HG03097 (cell line): ENCODE results near the gene ZNF200.
"Not testable (repeated sequence)": the region's sequence is repeated elsewhere in the genome, so short reads cannot be mapped to it uniquely, and the experiment has no call there.

Experiments used
- ATAC-seq: cut with Tn5 transposase; IDR thresholded peaks from one replicate; pipeline ENCODE4 v1.9.1; 2021; ENCODE audit not compliant: unreplicated experiment, low FRiP score

The ZNF200 gene

DNA sequence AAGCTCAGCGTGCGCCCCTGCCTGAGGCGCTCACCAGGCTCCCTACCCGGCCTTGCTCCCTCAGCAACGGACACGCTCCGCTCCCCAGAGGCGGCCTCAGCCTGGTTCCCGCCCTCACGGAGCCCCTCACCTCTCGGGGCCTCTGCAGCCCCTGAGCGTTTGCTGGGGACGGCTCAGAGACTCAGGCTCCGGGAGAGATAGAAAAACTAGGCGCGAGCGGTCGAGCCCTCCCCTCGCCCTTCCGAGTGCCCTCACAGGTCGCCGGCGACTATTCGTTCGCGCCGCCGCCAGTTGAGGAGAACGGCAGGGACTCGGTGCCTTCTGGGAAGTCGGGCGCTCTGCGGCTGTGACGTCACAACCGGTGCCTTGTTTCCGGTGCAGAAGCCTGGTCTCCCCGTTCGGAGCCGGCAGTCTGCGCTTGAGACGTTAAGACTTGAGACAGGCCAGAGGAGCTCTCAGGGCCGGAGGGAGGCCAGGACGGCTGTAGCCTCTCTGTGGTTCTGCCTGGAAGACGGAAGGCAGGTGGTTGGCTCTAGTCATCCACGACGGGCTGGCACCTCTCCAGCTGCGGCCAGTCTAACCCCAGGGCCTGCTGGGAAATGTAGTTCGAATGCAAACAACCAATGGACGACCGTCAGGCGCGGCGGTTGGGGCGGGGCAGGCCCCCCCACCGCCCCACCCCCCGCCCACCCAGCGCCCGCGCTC is at the start of gene ZNF200:
Gene ZNF200, minus strand, starts transcription at position 302 of the 705 bp plus-strand sequence. CDS start 1,403 bp downstream, outside the sequence.
- ATAC-seq: peak; percentile 81

DNA sequence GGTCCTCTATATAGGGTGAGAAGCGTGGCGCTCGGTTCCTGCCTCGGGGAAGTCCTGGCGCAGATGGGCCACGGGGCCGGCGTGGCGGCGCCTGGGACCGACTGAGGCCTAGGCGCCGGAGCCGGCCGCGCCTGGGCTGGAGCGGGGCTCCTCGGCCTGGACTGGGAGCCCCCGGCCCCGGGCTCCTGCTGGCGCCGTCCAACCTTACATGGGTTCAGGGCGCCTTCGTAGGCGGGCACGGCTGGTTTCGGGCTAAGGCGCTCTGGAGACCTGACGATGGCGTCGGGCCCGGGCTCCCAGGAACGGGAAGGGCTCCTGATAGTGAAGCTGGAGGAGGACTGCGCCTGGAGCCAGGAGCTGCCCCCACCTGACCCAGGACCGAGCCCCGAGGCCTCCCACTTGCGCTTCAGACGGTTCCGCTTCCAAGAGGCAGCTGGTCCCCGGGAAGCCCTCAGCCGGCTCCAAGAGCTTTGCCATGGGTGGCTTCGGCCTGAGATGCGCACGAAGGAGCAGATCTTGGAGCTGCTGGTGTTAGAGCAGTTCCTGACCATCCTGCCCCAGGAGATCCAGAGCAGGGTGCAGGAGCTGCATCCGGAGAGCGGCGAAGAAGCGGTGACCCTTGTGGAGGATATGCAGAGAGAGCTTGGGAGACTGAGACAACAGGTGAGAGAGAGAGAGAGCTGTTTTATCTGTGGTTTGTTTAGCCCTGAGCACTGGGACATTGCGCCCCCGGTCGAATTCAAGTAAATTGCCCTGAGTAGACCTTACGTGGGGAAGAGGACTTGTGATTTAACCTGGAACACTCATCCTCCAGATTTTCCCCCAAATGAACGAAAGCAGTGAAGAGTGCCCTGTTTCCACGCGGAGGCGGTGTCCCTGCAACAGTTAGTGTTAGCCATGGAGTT is 48.8 kb upstream of the ZNF200 start:
- peak; percentile 10 for ATAC-seq

DNA sequence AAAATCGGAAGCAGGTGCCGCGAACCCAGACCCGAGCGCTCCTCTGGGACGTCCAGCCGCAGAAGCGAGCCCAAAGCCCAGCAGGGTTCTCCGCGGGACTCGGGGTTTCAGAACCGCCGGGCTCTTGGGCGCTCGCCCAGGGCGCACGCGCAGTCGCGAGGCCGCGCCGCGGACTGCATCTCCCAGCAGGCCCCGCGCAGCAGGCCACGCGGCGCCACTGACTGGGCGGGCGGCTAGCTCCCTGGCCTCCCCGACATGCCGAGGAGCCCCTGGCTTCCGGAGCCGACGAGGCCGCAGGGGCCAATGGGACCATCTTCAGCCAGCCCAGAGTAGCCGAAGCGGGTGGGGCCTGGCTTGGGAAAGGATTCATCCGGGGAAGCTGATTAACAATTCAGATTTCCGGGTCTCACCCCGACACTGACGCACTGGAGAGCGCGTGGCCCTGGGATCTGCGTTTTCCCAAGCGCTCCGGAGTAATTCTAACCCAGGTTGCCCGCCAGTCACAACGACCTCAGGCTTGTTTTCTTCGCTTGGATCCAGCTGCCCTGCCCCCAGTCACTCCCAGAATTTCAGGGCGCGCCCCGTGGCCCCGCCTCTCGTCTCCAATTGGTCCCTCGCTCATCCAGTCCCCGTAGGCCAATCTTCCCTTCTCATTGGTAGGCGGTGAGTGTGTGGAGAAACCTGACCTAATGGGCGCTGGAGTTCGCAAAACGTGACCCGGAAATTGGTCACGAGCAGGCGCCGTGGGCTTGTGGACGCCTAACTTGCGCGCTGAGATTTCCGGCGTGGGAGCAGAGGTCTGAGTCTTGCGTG is 48.0 kb upstream of the ZNF200 start, which contains the start of gene ZNF263:
Gene ZNF263, plus strand, starts transcription at position 762 of the 813 bp plus-strand sequence. CDS start 328 bp downstream, outside the sequence.
- ATAC-seq: peak; percentile 71

GRCh38 chr16:3282103-3282729 is 47.3 kb upstream of the ZNF200 start:
- peak; percentile 28 for ATAC-seq

GRCh38 chr16:3281222-3281820 is 46.4 kb upstream of the ZNF200 start:
- ATAC-seq: no peak

- no peak for ATAC-seq
Measured at GRCh38 chr16:3276679-3277078, 41.7 kb upstream of the ZNF200 start.

GRCh38 chr16:3274947-3275346 is 40.0 kb upstream of the ZNF200 start:
- no peak for ATAC-seq

- no peak for ATAC-seq
Measured at GRCh38 chr16:3274490-3274889, 39.5 kb upstream of the ZNF200 start.

- not testable (repeated sequence) for ATAC-seq
Measured at GRCh38 chr16:3271281-3271680, 36.3 kb upstream of the ZNF200 start.

GRCh38 chr16:3270718-3271117 is 35.8 kb upstream of the ZNF200 start:
- not testable (repeated sequence) for ATAC-seq

DNA sequence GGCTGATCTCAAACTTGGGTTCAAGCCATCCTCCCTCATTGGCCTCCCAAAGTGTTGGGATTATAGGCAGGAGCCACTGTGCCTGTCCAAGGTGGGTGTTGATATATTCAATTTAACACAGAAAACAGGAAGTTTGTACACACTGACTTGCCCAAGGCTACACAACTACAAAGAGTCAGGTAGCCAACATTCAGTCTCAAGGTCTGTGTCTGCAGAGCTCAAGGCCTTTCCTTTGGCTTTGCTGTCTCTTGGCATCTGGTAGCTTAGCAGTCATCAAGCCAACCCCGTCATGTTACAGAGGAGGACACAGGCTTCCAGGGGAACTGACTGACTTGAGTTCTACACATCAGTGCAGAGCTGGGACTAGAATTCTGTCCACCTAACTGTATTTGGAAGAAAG is 33.3 kb upstream of the ZNF200 start:
- no peak for ATAC-seq

GRCh38 chr16:3266873-3267537 is 32.0 kb upstream of the ZNF200 start:
- no peak for ATAC-seq

DNA sequence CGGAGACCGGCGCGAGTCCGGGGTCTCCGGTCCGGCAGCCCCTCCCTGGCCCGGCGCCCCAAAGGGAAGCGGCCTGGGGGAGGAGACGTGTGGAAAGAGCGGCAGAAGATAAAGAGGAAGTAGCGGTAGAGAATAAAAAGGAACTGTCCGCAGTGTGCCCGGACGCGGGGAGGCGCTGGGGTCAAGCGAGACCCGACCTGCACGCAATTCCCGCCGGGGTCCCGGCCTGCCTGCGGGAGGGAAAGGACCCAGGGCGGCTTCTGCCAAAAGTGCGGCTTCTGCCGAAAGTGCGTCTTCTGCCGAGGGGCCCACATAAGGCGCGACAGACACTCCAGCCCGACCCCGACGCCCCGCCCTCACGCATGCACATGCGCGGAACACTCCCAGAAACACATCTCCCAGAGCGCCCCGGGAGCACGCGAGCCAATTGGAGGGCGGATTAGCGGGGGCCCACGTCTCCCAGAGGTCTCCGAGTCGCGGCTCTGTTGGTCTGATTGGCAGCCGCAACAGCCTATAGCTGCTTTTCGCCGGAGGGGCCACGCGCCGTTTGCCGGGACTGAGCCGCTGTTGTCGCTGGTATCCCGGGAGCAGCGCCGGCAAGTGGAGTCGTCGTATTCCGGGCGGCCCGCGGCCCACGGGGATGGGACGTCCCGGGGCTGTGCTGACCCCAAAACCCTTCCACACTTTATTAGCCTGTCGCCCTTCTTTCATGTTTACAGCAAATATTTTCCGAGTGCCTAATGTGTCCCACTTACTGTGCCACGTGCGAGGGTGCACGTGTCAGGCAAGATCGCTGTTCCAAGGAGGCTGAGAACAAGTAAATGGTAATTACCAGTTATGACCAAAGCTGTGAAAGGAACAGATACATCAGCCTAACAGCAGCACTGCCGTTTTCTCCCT is 29.4 kb upstream of the ZNF200 start:
- ATAC-seq: peak; percentile 93

GRCh38 chr16:3262517-3262916 is 27.6 kb upstream of the ZNF200 start:
- no peak for ATAC-seq

- ATAC-seq: no peak
Measured at GRCh38 chr16:3259836-3260235, 24.9 kb upstream of the ZNF200 start.

- no peak for ATAC-seq
Measured at GRCh38 chr16:3256866-3257465, 22.0 kb upstream of the ZNF200 start.

GRCh38 chr16:3256146-3256865 is 21.3 kb upstream of the ZNF200 start, which contains the start of gene MEFV:
TSS of gene MEFV (minus strand) at chr16:3256633. CDS start at chr16:3256587, 46 bp downstream.
- no peak for ATAC-seq
